ENCODE measurements around the gene C10orf53. TPM values are rescaled to one million over a fixed set of nuclear protein-coding genes. Genes with fewer than 3 reads are reported as not detected.

C10orf53 gene
- total RNA-seq, 1 experiment from 2014 or later, result not detected

GRCh38 chr10:49634069-49634660 lies 45.3 kb upstream of the C10orf53 start:
- H3K9me3 Mint-ChIP-seq, result no peaks in the 10 kb centered on the region
- no peaks in the 10 kb centered on the region for H3K36me3 Mint-ChIP-seq
- ChIA-PET CTCF (interaction anchor here (0.8 kb wide), 1 partner anchor 12 kb away, joined by 3 read pairs; no protein-coding TSS in a partner anchor), POLR2A (interaction anchor here (1.0 kb wide), 1 partner anchor 15 kb away, joined by 3 read pairs; no protein-coding TSS in a partner anchor)
- no peak overlapping the region for H3K4me3 Mint-ChIP-seq
- TF ChIP-seq ZNF232 (CRISPR knock-in tag; IDR thresholded peaks at IDR 0.05), result no peak
- TF ChIP-seq STAT6 (CRISPR knock-in tag; conservative IDR thresholded peaks at IDR 0.05; ENCODE audit: low read depth), result no peak
- no peak for TF ChIP-seq SMAD3 (CRISPR knock-in tag; IDR thresholded peaks at IDR 0.05; ENCODE audit: borderline replicate concordance)
- no peak for TF ChIP-seq ELF4 (CRISPR knock-in tag; IDR thresholded peaks at IDR 0.05; ENCODE audit: low read depth)
- TF ChIP-seq NFE2L1 (CRISPR knock-in tag; IDR thresholded peaks at IDR 0.05), result no peak
- TF ChIP-seq HMGA2 (CRISPR knock-in tag; IDR thresholded peaks at IDR 0.05), result no peak
- no peak for TF ChIP-seq RELA (CRISPR knock-in tag; IDR thresholded peaks at IDR 0.05; ENCODE audit: borderline replicate concordance)
- no peak for TF ChIP-seq SP1 (CRISPR knock-in tag; conservative IDR thresholded peaks at IDR 0.05)
- no peak for TF ChIP-seq OVOL2 (CRISPR knock-in tag; IDR thresholded peaks at IDR 0.05; ENCODE audit: borderline replicate concordance)
- TF ChIP-seq, protein P1, sequence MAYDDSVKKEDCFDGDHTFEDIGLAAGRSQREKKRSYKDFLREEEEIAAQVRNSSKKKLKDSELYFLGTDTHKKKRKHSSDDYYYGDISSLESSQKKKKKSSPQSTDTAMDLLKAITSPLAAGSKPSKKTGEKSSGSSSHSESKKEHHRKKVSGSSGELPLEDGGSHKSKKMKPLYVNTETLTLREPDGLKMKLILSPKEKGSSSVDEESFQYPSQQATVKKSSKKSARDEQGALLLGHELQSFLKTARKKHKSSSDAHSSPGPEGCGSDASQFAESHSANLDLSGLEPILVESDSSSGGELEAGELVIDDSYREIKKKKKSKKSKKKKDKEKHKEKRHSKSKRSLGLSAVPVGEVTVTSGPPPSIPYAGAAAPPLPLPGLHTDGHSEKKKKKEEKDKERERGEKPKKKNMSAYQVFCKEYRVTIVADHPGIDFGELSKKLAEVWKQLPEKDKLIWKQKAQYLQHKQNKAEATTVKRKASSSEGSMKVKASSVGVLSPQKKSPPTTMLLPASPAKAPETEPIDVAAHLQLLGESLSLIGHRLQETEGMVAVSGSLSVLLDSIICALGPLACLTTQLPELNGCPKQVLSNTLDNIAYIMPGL (CRISPR knock-in tag; IDR thresholded peaks at IDR 0.05), result no peak
- TF ChIP-seq NFATC4 (CRISPR knock-in tag; IDR thresholded peaks at IDR 0.05), result no peak
- TF ChIP-seq, protein P2, sequence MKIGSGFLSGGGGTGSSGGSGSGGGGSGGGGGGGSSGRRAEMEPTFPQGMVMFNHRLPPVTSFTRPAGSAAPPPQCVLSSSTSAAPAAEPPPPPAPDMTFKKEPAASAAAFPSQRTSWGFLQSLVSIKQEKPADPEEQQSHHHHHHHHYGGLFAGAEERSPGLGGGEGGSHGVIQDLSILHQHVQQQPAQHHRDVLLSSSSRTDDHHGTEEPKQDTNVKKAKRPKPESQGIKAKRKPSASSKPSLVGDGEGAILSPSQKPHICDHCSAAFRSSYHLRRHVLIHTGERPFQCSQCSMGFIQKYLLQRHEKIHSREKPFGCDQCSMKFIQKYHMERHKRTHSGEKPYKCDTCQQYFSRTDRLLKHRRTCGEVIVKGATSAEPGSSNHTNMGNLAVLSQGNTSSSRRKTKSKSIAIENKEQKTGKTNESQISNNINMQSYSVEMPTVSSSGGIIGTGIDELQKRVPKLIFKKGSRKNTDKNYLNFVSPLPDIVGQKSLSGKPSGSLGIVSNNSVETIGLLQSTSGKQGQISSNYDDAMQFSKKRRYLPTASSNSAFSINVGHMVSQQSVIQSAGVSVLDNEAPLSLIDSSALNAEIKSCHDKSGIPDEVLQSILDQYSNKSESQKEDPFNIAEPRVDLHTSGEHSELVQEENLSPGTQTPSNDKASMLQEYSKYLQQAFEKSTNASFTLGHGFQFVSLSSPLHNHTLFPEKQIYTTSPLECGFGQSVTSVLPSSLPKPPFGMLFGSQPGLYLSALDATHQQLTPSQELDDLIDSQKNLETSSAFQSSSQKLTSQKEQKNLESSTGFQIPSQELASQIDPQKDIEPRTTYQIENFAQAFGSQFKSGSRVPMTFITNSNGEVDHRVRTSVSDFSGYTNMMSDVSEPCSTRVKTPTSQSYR (CRISPR knock-in tag; IDR thresholded peaks at IDR 0.05), result no peak
- no peak for TF ChIP-seq ZNF416 (CRISPR knock-in tag; IDR thresholded peaks at IDR 0.05)
- TF ChIP-seq, protein P3, sequence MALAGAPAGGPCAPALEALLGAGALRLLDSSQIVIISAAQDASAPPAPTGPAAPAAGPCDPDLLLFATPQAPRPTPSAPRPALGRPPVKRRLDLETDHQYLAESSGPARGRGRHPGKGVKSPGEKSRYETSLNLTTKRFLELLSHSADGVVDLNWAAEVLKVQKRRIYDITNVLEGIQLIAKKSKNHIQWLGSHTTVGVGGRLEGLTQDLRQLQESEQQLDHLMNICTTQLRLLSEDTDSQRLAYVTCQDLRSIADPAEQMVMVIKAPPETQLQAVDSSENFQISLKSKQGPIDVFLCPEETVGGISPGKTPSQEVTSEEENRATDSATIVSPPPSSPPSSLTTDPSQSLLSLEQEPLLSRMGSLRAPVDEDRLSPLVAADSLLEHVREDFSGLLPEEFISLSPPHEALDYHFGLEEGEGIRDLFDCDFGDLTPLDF (CRISPR knock-in tag; IDR thresholded peaks at IDR 0.05), result no peak
- TF ChIP-seq IRF1 (CRISPR knock-in tag; IDR thresholded peaks at IDR 0.05), result no peak
- TF ChIP-seq KAT7 (CRISPR knock-in tag; IDR thresholded peaks at IDR 0.05; ENCODE audit: borderline replicate concordance), result no peak
- TF ChIP-seq RORB (CRISPR knock-in tag; IDR thresholded peaks at IDR 0.05), result no peak
- TF ChIP-seq FOXK1 (CRISPR knock-in tag; IDR thresholded peaks at IDR 0.05), result no peak
- no peak for TF ChIP-seq MYBL2 (CRISPR knock-in tag; IDR thresholded peaks at IDR 0.05)
- H3K27ac Mint-ChIP-seq, result no peak overlapping the region
- ATAC-seq (no peak), DNase-seq (ENCODE audit: low spot score) (peak; percentile 1)
- no peaks in the 10 kb centered on the region for H3K4me1 Mint-ChIP-seq
- peaks cover 5% of the 10 kb centered on the region; the same call in 1 of the 2 replicates for H3K27me3 Mint-ChIP-seq (ENCODE audit: low read depth)

Data from WTC11 (cell line).